Loucy (cell line): Measurements from ENCODE around the gene PCNT.

Source experiments
- EZH2phosphoT487 ChIP-seq: fragments of 200-600 bp; IDR thresholded peaks from 2 replicates; pipeline ENCODE4 v1.6.1; 2018; ENCODE audit warnings: antibody characterized with exemption, mild to moderate bottlenecking, moderate library complexity, borderline replicate concordance
- TF ChIP-seq, protein P1 (sequence below): fragments of 200-600 bp; sonication (generic); conservative IDR thresholded peaks from 2 replicates; pipeline ENCODE4 v1.5.1; 2014; ENCODE audit warnings: mild to moderate bottlenecking, antibody characterized with exemption, low read length

DNA sequence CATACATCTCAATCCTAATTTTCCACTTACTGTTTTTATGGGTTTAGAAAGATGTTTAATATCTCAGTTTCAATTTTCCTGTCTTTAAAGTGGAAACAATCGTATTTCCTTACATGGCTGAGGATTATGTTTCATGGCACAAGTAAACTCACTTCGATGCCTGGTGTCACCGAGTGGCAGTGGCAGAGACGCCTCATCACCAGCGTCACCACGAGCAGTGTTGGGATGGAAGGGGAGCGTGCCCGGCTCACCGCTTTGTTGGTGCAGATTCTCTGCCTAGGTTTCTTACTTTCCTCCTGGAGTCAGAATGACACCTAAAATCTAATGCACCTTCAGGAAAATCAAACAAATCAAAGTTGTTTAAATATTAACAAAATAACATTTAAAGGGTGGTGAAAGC, 86.6 kb downstream of the PCNT start:
- TF ChIP-seq, protein P1, sequence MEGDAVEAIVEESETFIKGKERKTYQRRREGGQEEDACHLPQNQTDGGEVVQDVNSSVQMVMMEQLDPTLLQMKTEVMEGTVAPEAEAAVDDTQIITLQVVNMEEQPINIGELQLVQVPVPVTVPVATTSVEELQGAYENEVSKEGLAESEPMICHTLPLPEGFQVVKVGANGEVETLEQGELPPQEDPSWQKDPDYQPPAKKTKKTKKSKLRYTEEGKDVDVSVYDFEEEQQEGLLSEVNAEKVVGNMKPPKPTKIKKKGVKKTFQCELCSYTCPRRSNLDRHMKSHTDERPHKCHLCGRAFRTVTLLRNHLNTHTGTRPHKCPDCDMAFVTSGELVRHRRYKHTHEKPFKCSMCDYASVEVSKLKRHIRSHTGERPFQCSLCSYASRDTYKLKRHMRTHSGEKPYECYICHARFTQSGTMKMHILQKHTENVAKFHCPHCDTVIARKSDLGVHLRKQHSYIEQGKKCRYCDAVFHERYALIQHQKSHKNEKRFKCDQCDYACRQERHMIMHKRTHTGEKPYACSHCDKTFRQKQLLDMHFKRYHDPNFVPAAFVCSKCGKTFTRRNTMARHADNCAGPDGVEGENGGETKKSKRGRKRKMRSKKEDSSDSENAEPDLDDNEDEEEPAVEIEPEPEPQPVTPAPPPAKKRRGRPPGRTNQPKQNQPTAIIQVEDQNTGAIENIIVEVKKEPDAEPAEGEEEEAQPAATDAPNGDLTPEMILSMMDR: no peak
- TF ChIP-seq EZH2phosphoT487: no peak
